NCI-H2029 treated with DMSO at 0.1 percent for 48 hours (cell line): ENCODE measurements around the gene C1orf21.

Source experiments
- DNase-seq: peaks from one replicate; lab custom pipeline; 2025; lab: John Stamatoyannopoulos, UW

The C1orf21 gene

GRCh38 chr1:184485751-184486723 lies 99.2 kb downstream of the C1orf21 start:
- no peak for DNase-seq

GRCh38 chr1:184486761-184487445 lies 100.1 kb downstream of the C1orf21 start:
- DNase-seq = no peak

- DNase-seq = no peak
Measured at GRCh38 chr1:184487531-184488193, 100.8 kb downstream of the C1orf21 start.

GRCh38 chr1:184489908-184490307 lies 103.1 kb downstream of the C1orf21 start:
- no peak for DNase-seq

GRCh38 chr1:184492536-184492935 lies 105.7 kb downstream of the C1orf21 start:
- DNase-seq = no peak

- no peak for DNase-seq
Measured at GRCh38 chr1:184493987-184494388, 107.2 kb downstream of the C1orf21 start.

- DNase-seq = no peak
Measured at GRCh38 chr1:184494929-184495328, 108.1 kb downstream of the C1orf21 start.

- DNase-seq = no peak
Measured at GRCh38 chr1:184497959-184498723, 111.3 kb downstream of the C1orf21 start.

GRCh38 chr1:184499616-184500015 lies 112.8 kb downstream of the C1orf21 start:
- no peak for DNase-seq

- no peak for DNase-seq
Measured at GRCh38 chr1:184502161-184502560, 115.3 kb downstream of the C1orf21 start.

GRCh38 chr1:184503221-184503749 lies 116.5 kb downstream of the C1orf21 start:
- DNase-seq = no peak

GRCh38 chr1:184504040-184504954 lies 117.5 kb downstream of the C1orf21 start:
- DNase-seq = no peak

GRCh38 chr1:184504955-184505338 lies 118.1 kb downstream of the C1orf21 start:
- no peak for DNase-seq

- no peak for DNase-seq
Measured at GRCh38 chr1:184506481-184506880, 119.7 kb downstream of the C1orf21 start.

GRCh38 chr1:184507165-184507564 lies 120.3 kb downstream of the C1orf21 start:
- no peak for DNase-seq

- DNase-seq = no peak
Measured at GRCh38 chr1:184507604-184508280, 120.9 kb downstream of the C1orf21 start.

GRCh38 chr1:184509105-184509504 lies 122.3 kb downstream of the C1orf21 start:
- DNase-seq = no peak

GRCh38 chr1:184510110-184510509 lies 123.3 kb downstream of the C1orf21 start:
- no peak for DNase-seq

GRCh38 chr1:184512724-184513123 lies 125.9 kb downstream of the C1orf21 start:
- DNase-seq = no peak

GRCh38 chr1:184513421-184513820 lies 126.6 kb downstream of the C1orf21 start:
- DNase-seq = no peak
